NT2/D1 (cell line): Measurements from ENCODE around the gene CASP12.
"Not testable (repeated sequence)": the region's sequence is repeated elsewhere in the genome, so short reads cannot be mapped to it uniquely, and the experiment has no call there.

Source experiments
- DNase-seq: peaks from one replicate; pipeline ENCODE4 v3.0.0-alpha.2; 2011; ENCODE audit warnings: low read depth, low spot score
- H3K27me3 ChIP-seq: 2 replicates; pipeline ENCODE4 v1.6.0; 2011; ENCODE audit warnings: mild to moderate bottlenecking; ENCODE audit not compliant: insufficient read length, insufficient read depth
- H3K36me3 ChIP-seq: 2 replicates; pipeline ENCODE4 v1.6.1; 2011; ENCODE audit warnings: mild to moderate bottlenecking, low read length, mixed read lengths; ENCODE audit not compliant: insufficient read depth, insufficient read length
- H3K4me1 ChIP-seq: 2 replicates; pipeline ENCODE4 v1.5.1; 2011; ENCODE audit not compliant: insufficient read depth, insufficient read length
- H3K4me3 ChIP-seq: 2 replicates; pipeline ENCODE4 v1.5.1; 2011; ENCODE audit warnings: low read depth; ENCODE audit not compliant: insufficient read length
- H3K9ac ChIP-seq: 2 replicates; pipeline ENCODE4 v1.6.0; 2011; ENCODE audit warnings: low read depth; ENCODE audit not compliant: insufficient read length
- H3K9me3 ChIP-seq: 2 replicates; pipeline ENCODE4 v1.5.1; 2011; ENCODE audit warnings: mild to moderate bottlenecking, low read length; ENCODE audit not compliant: insufficient read depth
- SUZ12 ChIP-seq: IDR thresholded peaks from 2 replicates; pipeline ENCODE4 v1.6.1; 2011; ENCODE audit not compliant: insufficient read length, insufficient read depth; ENCODE audit errors: extremely low read depth
- YY1 ChIP-seq: IDR thresholded peaks from 2 replicates; pipeline ENCODE4 v1.6.1; 2011; ENCODE audit not compliant: insufficient read length, insufficient read depth
- ZNF274 ChIP-seq: IDR thresholded peaks from 2 replicates; pipeline ENCODE4 v1.6.1; 2011; ENCODE audit warnings: mild to moderate bottlenecking, low read depth, low read length

Gene CASP12

DNA sequence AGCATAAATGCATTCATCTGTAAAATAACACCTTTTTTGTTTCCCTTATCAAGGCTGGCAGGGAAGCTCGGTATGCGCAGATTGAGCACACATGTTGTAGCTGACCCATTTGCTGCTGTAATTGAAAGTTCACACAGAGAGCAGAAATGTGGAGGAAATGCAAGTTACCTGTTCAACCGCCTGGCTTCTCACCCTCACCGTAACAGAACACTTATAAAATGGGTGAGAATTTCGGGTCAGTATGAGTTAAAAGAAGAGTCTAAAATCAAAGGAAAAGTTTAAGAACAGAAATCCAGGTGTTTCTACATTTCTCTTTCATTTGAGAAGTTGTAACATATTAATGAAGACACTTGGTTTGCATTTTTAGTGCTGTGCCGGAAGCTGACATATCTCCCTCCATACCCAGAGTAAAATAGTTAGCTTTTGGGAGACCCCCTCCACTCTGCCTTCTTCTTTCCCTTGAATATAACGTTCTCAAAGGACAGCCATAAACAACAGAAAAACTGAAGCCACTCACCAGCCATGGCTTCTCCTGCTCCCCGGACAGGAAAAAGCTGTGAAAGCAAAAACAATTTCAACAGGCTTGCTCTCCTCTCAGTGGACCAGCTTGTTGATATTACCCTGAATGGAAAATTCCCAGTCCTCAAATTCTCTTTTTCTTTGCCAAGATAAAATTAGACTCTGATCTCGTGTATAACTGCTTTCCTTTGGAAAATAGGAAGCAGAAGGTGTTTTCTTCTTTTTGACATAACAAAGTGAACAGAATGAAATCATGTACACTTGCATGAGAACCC lies at the start of gene CASP12:
CASP12 (minus strand) TSS at position 570 of the 794 bp plus-strand sequence.
- Histone ChIP-seq H3K36me3 (no peaks in the 10 kb centered on the region), H3K9ac (no peak within 1 kb of the TSS), H3K9me3 (no peaks in the 10 kb centered on the region), H3K4me3 (no peak within 1 kb of the TSS), H3K27me3 (no peaks in the 10 kb centered on the region), H3K4me1 (no peaks in the 10 kb centered on the region)
- no peak for TF ChIP-seq YY1
- TF ChIP-seq ZNF274: no peak
- no peak for TF ChIP-seq SUZ12
- no peak for DNase-seq

- Histone ChIP-seq H3K27me3 (no peaks in the 10 kb centered on the region), H3K9me3 (no peaks in the 10 kb centered on the region), H3K9ac (no peak overlapping the region), H3K4me1 (no peaks in the 10 kb centered on the region), H3K36me3 (no peaks in the 10 kb centered on the region), H3K4me3 (no peak overlapping the region)
- no peak for DNase-seq
- TF ChIP-seq ZNF274 (no peak), SUZ12 (no peak), YY1 (no peak)
Measured at GRCh38 chr11:104946907-104947306, 48.6 kb upstream of the CASP12 start.

DNA sequence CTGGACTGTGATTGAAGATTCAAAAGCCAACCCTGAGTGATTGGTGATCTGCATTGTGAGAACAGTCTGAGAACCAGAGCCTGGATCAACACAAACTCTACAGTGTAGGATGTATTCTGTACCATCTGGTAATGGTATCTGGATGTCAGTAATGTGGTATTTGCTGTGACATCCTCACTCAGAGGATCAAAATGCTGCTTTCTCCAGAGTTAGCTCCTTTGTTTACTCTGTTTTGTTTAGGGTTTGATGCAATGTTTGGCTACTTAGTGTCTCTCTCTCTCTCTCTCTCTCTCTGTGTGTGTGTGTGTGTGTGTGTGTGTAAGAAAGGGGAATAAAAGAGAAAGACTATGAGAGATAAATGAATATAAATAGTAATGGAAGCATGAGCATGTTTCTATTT lies 45.8 kb upstream of the CASP12 start:
- Histone ChIP-seq H3K4me1 (no peaks in the 10 kb centered on the region), H3K27me3 (no peaks in the 10 kb centered on the region), H3K9ac (no peak overlapping the region), H3K9me3 (no peaks in the 10 kb centered on the region), H3K36me3 (no peaks in the 10 kb centered on the region), H3K4me3 (no peak overlapping the region)
- no peak for DNase-seq
- TF ChIP-seq YY1: no peak
- TF ChIP-seq ZNF274: no peak
- TF ChIP-seq SUZ12: no peak

DNA sequence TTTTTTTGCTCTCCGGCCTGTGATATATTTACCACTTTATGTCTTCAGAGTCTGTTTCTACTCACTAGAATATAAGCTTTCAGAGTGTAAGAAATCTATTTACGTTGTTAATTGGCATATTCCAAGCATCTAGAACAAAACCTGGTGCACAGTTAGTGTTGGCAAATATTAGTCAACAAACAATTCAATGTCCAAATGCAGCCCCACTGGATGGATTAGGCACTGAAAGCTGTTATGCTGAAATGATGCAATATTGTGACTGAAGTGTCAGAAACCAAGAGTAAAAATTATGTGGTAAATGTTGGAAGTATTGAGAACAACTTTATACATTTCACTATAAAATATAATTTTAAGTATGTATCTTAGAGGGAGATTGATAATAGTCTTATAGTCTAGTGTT lies 45.3 kb upstream of the CASP12 start:
- TF ChIP-seq ZNF274 (no peak), SUZ12 (no peak)
- no peak overlapping the region for H3K4me3 ChIP-seq
- H3K9ac ChIP-seq: no peak overlapping the region
- DNase-seq: no peak
- H3K4me1 ChIP-seq: no peaks in the 10 kb centered on the region
- H3K27me3 ChIP-seq: no peaks in the 10 kb centered on the region
- H3K36me3 ChIP-seq: no peaks in the 10 kb centered on the region
- H3K9me3 ChIP-seq: no peaks in the 10 kb centered on the region

GRCh38 chr11:104934594-104934993 lies 36.3 kb upstream of the CASP12 start:
- no peaks in the 10 kb centered on the region for H3K27me3 ChIP-seq
- no peak overlapping the region for H3K4me3 ChIP-seq
- TF ChIP-seq YY1: no peak
- no peak for TF ChIP-seq ZNF274
- no peak for TF ChIP-seq SUZ12
- no peaks in the 10 kb centered on the region for H3K9me3 ChIP-seq
- no peaks in the 10 kb centered on the region for H3K4me1 ChIP-seq
- H3K9ac ChIP-seq: no peak overlapping the region
- no peaks in the 10 kb centered on the region for H3K36me3 ChIP-seq
- no peak for DNase-seq

- not testable (repeated sequence) for H3K9ac ChIP-seq, H3K27me3 ChIP-seq, H3K9me3 ChIP-seq, H3K4me3 ChIP-seq, DNase-seq, H3K36me3 ChIP-seq, H3K4me1 ChIP-seq
Measured at GRCh38 chr11:104934073-104934472, 35.8 kb upstream of the CASP12 start.

- Histone ChIP-seq H3K4me1 (no peaks in the 10 kb centered on the region), H3K36me3 (no peaks in the 10 kb centered on the region), H3K9ac (no peak overlapping the region), H3K9me3 (no peaks in the 10 kb centered on the region; the same call in 1 of the 2 replicates), H3K4me3 (no peak overlapping the region), H3K27me3 (no peaks in the 10 kb centered on the region)
- TF ChIP-seq SUZ12 (no peak), ZNF274 (no peak)
- no peak for DNase-seq
Measured at GRCh38 chr11:104928811-104929210, 30.6 kb upstream of the CASP12 start.
